Stomach (tissue), 4 donors: ENCODE measurements around the gene CACNA1I.

ENCODE experiments used
- EP300 ChIP-seq: sonication (generic); formaldehyde crosslinking; IDR thresholded peaks from one replicate; pipeline ENCODE4 v1.6.1; 2017; ENCODE audit warnings: antibody characterized with exemption
- TF ChIP-seq, protein P1 (sequence below), 7 experiments: fragments of 450-650 bp in 4 of 7; fragments of 200-600 bp in 3 of 7; sonication (generic) in 3 of 7; IDR thresholded peaks; one replicate each; pipeline ENCODE4 v1.5.1; 2016 to 2019; ENCODE audit warnings: antibody characterized with exemption in 7 of 7, control low read depth in 2 of 7, mild to moderate bottlenecking in 1 of 7

DNA sequence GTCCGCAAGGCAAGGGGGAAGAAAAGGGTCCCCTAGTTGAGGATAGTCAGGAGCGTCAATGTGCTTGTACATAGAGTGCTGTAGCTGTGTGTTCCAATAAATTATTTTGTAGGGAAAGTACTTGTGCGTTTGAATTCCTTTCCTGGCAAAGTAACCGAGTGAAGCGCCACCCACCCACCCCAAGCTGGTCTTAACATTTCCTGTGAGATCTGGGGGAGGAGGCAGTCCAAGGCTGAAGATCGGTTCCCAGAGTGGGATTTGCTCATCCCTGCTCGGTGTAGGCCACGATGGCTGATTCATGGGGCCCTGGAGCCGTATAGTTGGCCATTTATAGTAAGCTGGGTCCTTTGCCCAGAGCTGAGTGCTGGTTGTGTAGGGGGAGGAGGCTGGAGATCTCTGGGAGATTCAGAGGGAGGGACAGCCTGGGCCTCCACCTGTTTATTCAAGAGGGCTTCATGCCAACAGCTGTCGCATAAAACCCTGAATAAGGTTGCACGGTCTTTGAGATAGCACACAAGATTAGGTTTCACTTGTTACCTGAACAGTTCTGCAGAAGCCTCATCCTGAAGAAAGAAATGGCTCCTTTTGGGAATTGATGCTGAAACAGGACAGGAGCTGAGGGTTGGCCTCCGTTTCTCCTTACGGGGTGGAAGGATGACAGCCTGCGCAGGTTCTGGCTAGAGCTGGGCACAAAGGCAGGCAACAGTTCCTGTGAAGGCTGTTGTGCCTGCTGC lies 47.8 kb upstream of the CACNA1I start:
- TF ChIP-seq, protein P1, sequence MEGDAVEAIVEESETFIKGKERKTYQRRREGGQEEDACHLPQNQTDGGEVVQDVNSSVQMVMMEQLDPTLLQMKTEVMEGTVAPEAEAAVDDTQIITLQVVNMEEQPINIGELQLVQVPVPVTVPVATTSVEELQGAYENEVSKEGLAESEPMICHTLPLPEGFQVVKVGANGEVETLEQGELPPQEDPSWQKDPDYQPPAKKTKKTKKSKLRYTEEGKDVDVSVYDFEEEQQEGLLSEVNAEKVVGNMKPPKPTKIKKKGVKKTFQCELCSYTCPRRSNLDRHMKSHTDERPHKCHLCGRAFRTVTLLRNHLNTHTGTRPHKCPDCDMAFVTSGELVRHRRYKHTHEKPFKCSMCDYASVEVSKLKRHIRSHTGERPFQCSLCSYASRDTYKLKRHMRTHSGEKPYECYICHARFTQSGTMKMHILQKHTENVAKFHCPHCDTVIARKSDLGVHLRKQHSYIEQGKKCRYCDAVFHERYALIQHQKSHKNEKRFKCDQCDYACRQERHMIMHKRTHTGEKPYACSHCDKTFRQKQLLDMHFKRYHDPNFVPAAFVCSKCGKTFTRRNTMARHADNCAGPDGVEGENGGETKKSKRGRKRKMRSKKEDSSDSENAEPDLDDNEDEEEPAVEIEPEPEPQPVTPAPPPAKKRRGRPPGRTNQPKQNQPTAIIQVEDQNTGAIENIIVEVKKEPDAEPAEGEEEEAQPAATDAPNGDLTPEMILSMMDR (IDR thresholded peaks at IDR 0.05) = no peak
- TF ChIP-seq EP300 = no peak
